AG08395 (cell line): Measurements from ENCODE around the gene TGFBR2.

ENCODE experiments used
- DNase-seq: peaks from one replicate; pipeline ENCODE4 v3.0.0; 2012; ENCODE audit warnings: mixed read lengths, low spot score

Gene TGFBR2

GRCh38 chr3:30637310-30638219, 31.2 kb downstream of the TGFBR2 start:
- no peak for DNase-seq

GRCh38 chr3:30638685-30639412, 32.4 kb downstream of the TGFBR2 start:
- no peak for DNase-seq

GRCh38 chr3:30639937-30640336, 33.5 kb downstream of the TGFBR2 start:
- no peak for DNase-seq

- DNase-seq, result no peak
Measured at GRCh38 chr3:30640851-30641250, 34.5 kb downstream of the TGFBR2 start.

- no peak for DNase-seq
Measured at GRCh38 chr3:30641416-30642251, 35.2 kb downstream of the TGFBR2 start.

- no peak for DNase-seq
Measured at GRCh38 chr3:30642849-30643361, 36.5 kb downstream of the TGFBR2 start.

- no peak for DNase-seq
Measured at GRCh38 chr3:30643763-30644462, 37.5 kb downstream of the TGFBR2 start.

- DNase-seq, result peak; percentile 35
Measured at GRCh38 chr3:30644615-30645014, 38.2 kb downstream of the TGFBR2 start.

- no peak for DNase-seq
Measured at GRCh38 chr3:30645077-30645476, 38.7 kb downstream of the TGFBR2 start.

- peak; percentile 45 for DNase-seq
Measured at GRCh38 chr3:30646181-30646876, 39.9 kb downstream of the TGFBR2 start.

- no peak for DNase-seq
Measured at GRCh38 chr3:30646961-30647752, 40.8 kb downstream of the TGFBR2 start.

- no peak for DNase-seq
Measured at GRCh38 chr3:30648670-30649357, 42.4 kb downstream of the TGFBR2 start.

- DNase-seq, result peak; percentile 63
Measured at GRCh38 chr3:30649572-30650318, 43.3 kb downstream of the TGFBR2 start.

GRCh38 chr3:30650348-30650995, 44.1 kb downstream of the TGFBR2 start:
- no peak for DNase-seq

- no peak for DNase-seq
Measured at GRCh38 chr3:30654269-30654668, 47.9 kb downstream of the TGFBR2 start.

GRCh38 chr3:30655187-30655812, 48.9 kb downstream of the TGFBR2 start:
- DNase-seq, result no peak

GRCh38 chr3:30656624-30657141, 50.3 kb downstream of the TGFBR2 start:
- no peak for DNase-seq
